HG03520 (cell line): ENCODE measurements around the gene THSD8.

ENCODE experiments used
- ATAC-seq: cut with Tn5 transposase; IDR thresholded peaks from one replicate; pipeline ENCODE4 v1.9.1; 2021; ENCODE audit warnings: mild to moderate bottlenecking, moderate library complexity; ENCODE audit not compliant: unreplicated experiment

Gene THSD8

DNA sequence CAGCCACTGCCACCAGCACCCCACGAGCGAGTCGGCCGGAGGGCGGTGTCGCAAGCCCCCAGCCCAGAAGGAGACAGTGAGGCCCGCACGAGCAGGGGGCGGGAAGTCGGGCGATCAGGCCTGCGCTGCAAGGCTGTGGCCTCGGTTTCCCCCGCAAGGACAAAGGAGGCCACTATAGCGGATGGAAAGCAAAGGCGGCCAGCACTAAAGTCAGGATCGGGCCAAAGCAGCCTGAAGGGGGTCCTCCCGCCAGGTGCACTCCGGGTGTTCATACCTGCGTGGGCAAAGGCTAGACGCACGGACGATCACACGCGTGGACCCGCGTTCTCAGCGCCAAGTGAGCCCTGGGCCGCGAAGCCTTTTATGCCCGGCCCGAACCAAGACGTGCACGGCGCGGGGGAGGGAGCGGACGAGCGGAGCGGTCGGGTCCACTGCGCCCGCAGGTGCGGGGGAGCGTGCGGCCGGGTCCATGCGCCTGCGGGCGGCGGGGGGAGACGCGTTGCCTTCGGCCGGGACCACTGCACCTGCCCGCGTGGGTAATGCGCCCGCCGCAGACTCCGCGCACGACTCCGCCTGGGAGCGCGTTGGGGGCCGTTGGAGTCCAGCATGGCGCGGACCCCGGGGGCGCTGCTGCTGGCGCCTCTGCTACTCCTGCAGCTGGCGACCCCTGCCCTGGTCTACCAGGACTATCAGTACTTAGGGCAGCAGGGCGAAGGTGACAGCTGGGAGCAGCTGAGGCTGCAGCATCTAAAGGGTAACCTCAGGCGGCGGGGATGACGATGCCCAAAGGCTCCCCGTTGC, at the start of gene THSD8, which contains the start of gene PRDX2:
TSS of gene THSD8 (plus strand) at position 604 of the 801 bp plus-strand sequence. CDS start at position 607, 3 bp downstream.
TSS of gene PRDX2 (minus strand) at position 335 of the 801 bp plus-strand sequence. CDS start 539 bp downstream, outside the sequence.
- no peak for ATAC-seq

- no peak for ATAC-seq
These were observed 47.2 kb upstream of the THSD8 start for GRCh38 chr19:12754465-12755196.

DNA sequence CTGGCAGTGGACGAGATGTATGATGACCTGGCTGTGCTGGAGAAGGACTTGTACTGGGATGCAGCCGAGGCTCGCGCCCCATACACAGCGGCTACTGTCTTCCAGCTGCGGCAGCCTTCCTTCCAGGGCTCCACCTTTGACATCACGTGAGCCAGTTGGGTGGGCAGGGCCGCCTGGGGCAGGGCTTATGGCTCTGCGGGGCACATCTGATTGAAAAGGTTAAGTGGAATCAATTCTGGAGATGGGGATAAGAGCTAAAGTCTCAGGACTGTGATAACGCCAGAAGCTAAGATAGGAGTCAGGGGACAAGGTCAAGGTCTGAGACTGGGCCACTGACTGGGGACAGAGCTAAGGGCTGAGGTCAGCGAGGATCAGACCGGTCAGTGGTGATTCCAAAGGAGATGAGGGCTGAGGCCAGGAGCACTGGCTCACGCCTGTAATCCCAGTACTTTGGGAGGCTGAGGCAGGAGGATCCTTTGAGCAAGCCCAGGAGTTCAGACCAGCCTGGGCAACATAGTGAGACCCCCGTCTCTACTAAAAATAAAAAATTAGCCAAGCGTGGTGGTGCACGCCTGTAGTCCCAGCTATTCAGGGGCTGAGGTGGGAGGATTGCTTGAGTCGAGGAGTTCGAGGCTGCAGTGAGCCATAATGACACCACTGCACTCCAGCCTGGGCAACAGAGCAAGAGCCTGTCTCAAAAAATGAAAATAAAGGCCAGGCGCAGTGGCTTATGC, 45.6 kb upstream of the THSD8 start:
- no peak for ATAC-seq

GRCh38 chr19:12757544-12758274, 44.2 kb upstream of the THSD8 start:
- ATAC-seq, result no peak

- no peak for ATAC-seq
These were observed 42.2 kb upstream of the THSD8 start for GRCh38 chr19:12759686-12760085.

- no peak for ATAC-seq
These were observed 38.8 kb upstream of the THSD8 start for GRCh38 chr19:12763100-12763499.

DNA sequence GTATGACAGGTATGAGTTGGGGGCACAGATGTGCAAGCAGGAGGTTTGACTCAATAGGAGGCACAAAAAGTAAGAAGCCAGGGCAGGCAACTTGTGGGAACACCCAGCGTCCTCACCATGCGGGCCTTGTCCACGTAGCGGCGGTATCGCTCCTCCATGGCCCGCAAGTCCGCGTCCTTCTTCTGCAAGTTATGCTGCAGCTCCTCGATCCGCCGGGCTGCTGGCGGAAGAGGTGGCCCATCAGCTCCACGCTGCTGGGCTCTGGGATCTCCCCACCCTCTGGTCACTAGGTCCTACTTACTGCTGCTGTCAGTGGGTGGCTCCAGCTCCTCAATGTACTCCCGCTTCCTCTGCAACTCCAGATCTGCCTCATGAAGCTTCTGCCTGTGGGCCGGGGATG, 37.2 kb upstream of the THSD8 start:
- no peak for ATAC-seq

DNA sequence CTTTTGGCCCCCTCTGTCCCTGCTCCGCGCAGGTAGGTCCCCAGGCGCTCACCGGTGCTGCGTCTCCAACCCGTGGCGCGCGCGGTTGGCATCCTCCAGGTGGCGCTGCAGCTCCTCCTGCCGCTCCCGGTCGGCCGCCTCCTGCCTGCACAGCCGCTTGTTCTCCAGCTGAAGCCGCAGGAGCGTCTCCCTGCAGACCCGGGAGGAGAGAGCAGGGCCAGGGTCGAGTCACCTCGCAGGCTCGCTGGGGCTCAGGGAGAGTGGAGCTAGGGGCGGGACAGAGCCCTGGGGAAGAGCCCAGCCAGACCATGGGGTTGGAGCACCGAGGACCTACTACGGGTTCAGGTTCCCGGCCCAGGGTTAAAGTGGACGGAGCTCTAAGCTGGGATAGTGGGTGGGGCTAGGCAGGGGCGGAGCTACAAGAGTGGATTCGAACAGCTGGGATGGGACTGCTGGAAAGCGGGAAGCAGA, 35.8 kb upstream of the THSD8 start:
- ATAC-seq, result no peak

GRCh38 chr19:12767150-12767549, 34.7 kb upstream of the THSD8 start:
- ATAC-seq, result no peak

DNA sequence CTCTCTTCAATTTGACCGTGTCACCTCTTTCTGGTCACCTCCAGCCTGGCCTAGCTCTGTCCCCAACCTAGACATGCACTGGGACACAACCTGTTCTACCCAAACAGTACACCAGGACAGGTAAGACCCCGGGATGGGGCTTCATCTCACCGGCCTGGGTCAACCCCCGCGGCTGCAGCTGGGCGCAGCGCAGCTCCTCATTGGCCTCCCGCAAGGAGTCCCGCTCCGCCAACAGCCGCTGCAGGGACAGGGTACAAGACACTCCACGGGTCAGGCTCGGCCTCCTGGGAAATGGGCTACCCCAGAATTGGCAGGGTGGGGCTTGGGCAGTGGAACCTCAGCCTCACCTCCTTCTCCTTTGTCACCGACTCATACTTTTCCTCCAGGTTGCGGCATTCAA, 34.2 kb upstream of the THSD8 start:
- no peak for ATAC-seq

GRCh38 chr19:12769689-12770088, 32.2 kb upstream of the THSD8 start:
- ATAC-seq, result no peak

DNA sequence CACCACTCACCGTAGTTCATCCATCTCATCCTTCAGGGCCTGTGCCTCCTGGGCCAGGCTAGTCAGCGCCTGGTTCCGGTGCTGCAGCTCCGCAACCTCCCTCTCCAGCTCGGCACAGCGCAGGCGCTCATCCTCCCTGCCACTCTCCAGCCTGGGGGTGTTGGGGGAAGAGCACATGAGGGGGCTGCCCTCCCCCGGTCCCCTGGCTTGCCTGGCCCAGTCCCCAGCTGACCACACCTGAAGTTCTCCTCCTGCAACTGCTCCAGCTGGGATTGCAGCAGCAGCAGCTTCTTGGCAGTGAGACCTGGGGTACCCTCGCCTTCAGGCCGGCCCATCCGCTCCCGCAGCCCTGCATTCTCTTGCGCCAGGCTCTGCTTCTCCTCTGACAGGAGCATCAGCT, 30.9 kb upstream of the THSD8 start:
- ATAC-seq, result no peak

GRCh38 chr19:12772323-12772722, 29.5 kb upstream of the THSD8 start:
- no peak for ATAC-seq

GRCh38 chr19:12773571-12773970, 28.3 kb upstream of the THSD8 start:
- no peak for ATAC-seq

DNA sequence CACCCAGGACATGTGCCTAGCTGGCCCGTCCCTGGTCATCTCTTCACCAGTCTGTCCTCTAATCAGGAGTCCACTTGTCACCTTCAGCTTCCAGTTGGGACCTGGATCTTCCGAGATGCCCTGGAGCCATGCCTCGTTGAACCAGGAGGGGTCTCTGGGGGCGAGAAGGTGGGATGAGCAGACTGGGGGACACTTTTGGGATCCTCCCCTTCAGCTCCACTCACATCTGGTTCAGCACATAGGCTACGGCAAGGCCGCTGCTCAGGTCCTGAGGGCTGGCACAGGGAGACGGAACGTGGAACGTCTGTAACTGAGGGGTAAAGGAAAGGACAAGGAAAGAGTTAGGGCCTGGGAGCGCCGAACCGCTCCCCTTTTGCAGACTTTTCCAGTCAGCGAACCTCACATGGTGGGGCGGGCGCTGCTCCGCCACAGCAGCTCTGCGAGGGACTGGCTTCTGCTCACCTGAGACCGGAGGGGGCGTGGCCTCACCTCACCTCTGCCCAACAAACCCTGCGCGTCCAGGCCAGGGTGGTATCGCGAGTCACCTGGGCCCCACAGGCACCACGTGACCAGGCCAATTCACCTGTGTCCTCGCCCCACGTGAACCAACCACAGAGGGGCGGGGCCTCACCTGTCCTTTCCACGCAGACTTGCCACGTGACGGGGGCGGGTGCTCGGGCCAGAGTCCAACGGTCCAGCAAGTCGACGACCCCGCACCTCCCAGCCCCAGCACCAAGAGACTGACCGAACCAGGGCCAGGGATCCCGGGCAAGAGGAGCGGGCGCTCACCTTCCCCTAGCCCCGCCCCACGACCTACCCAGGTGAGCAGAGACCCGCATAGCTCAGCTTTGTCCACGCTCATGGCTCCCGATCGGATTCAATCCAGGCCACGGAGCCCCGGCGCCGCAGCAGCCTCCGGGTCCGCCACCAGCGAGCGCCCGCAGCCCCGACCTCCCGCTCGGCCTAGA, 27.0 kb upstream of the THSD8 start, which contains the start of gene HOOK2:
TSS of gene HOOK2 (minus strand) at position 965 of the 968 bp plus-strand sequence. CDS start at position 862, 103 bp downstream.
- ATAC-seq, result no peak

GRCh38 chr19:12777217-12778016, 24.5 kb upstream of the THSD8 start:
- ATAC-seq, result peak; percentile 37

- no peak for ATAC-seq
These were observed 23.6 kb upstream of the THSD8 start for GRCh38 chr19:12778017-12778904.

- ATAC-seq, result no peak
These were observed 23.0 kb upstream of the THSD8 start for GRCh38 chr19:12778905-12779161.
